ENCODE measurements around the gene ICAM2.

DNA sequence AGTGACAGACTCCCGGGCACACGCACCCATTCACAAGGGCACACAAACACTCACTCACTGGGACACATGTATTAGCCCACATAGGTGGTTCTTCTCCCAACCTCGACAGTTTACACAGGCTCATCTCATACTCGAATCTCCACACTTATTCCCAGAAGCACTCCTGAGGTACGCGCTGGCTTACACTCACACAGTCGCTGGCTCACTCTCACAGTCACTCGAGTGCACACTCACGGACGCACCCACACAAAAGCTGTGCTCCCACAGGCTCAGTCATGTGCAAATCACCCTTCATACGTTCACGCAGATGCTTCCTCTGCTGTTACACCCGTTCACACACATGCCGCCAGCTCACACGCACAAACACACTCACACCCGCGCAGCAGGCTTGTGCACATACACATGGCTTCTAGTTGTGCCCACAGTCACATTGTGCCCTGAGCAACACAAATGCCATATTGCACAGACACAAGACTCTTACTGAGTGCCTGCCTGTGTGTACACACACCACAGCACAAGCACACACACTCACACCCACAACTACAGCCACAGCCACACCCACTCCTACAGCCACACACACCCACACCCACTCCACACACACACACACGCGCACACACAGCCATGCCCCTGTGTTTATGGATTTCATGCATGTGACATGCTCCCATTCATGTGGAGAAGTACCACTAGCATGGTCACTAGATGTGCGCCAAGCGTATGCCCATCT lies 30.6 kb downstream of the ICAM2 start:
- TF ChIP-seq, protein P1, sequence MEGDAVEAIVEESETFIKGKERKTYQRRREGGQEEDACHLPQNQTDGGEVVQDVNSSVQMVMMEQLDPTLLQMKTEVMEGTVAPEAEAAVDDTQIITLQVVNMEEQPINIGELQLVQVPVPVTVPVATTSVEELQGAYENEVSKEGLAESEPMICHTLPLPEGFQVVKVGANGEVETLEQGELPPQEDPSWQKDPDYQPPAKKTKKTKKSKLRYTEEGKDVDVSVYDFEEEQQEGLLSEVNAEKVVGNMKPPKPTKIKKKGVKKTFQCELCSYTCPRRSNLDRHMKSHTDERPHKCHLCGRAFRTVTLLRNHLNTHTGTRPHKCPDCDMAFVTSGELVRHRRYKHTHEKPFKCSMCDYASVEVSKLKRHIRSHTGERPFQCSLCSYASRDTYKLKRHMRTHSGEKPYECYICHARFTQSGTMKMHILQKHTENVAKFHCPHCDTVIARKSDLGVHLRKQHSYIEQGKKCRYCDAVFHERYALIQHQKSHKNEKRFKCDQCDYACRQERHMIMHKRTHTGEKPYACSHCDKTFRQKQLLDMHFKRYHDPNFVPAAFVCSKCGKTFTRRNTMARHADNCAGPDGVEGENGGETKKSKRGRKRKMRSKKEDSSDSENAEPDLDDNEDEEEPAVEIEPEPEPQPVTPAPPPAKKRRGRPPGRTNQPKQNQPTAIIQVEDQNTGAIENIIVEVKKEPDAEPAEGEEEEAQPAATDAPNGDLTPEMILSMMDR (IDR thresholded peaks at IDR 0.05) = no peak
- TF ChIP-seq EP300 (IDR thresholded peaks at IDR 0.05; ENCODE audit: low read depth) (no peak), POLR2A (IDR thresholded peaks at IDR 0.05) (no peak), POLR2AphosphoS5 (IDR thresholded peaks at IDR 0.05) (no peak)
